ENCODE results near the gene ATP11C.
"Not testable (repeated sequence)": the region's sequence is repeated elsewhere in the genome, so short reads cannot be mapped to it uniquely, and the experiment has no call there.

The ATP11C gene

DNA sequence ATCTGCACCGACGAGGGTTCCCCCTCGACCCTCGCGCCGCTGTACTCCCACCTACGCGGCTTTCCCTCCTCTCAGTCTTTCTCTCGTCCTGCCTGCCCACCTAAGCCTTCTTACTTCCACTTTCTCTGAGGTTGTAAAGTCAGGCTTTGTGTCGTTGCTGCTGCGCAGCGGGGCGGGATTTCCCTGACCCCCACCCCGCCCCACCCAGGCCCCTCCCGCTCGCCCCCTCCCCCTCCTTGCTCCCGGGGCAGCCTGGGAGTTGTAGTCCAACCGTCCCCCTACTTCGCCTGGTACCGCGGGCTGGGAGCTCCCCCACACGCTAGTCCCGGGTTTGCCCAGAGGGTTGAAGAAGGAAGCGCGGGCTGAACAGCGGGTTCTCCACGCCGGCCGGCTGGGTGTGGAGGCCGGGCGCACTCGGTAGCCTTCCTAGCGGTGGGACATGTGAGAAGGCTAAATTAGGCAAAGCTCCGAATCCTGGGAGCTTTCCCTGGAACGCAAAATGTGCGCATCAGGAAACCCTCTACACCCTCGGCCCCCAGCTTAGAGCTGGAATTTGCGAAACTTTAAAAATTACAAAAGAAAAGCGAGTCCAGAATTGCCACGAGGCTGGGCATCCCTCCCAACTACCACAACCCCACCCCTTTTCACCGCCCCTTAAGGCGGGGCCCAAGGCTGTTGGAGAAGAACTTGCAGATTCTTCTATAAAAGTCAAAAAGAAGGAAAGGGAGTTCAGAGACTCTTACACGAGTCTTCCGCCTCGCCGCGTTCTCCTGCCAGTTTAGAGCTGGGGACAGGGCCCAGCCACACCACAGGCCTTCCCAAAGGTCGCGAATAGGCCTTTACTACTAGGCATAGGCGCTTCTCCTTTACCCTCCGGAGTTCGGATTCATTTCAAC lies at the start of gene ATP11C:
ATP11C (minus strand) TSS at position 153 of the 896 bp plus-strand sequence. CDS start 1,011 bp downstream, outside the sequence.
- peak; percentile 67 to 68 for DNase-seq (ENCODE audit: low read depth in 2 of 2, low spot score in 1 of 2)

DNA sequence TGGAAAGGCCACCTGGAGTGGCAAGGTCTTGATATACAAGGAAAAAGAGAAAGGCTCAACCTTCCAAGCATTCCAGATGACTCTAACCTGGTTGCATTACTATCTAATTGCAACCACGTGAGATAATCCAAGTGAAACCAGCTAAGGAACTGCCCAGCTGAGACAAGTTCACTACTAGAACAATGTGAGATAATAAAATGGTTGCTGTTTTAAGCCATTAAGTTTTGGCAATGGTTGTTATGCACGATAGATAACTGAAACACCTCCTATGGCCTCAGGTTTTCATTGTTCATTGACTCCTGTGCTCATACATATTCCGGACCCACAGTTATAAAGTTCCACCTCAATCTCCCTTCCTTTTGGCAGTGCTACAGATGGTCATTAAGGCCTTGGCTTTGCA lies 41.6 kb upstream of the ATP11C start:
- DNase-seq (ENCODE audit: low read depth in 2 of 2, low spot score in 1 of 2) = no peak

- DNase-seq (ENCODE audit: low read depth in 2 of 2, low spot score in 1 of 2) = no peak
Observed at GRCh38 chrX:139972629-139973624, 40.1 kb upstream of the ATP11C start.

DNA sequence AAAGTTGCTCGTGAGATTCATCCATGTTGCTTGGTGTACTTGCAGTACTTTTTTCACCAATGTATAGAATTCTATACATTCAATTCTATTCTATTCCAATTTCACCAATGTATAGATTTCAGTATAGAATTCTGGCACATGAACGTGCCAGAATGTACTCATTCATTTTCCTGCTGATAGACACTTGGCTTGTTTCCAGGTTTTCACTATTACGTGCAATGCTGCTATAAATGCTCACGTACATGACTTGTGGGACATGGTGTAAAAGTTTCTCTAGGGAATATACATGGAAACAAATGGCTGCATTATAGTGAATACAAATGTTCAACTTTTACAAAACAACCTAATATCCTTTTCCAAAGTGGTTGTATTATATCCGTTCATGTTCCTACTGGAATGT lies 39.3 kb upstream of the ATP11C start:
- DNase-seq (ENCODE audit: low read depth in 2 of 2, low spot score in 1 of 2) = no peak

DNA sequence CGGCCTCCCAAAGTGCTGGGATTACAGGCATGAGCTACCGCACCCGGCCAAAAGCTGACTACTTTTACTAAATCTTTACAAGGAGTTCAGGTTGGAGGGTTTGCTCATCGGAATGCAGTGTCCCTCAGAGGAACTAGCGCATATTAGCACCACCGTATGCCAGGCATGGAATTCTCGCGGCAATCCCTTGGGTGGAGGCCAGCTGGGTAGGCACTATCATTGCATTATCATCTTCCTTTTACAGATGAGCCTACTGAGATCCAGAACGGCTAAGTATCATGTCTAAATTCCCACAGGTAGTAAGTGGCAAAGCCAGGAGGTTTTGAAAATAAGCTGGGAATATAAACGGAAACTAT lies 38.5 kb upstream of the ATP11C start:
- DNase-seq (ENCODE audit: low read depth in 2 of 2, low spot score in 1 of 2) = no peak

GRCh38 chrX:139969286-139969685 lies 36.4 kb upstream of the ATP11C start:
- DNase-seq (ENCODE audit: low read depth in 2 of 2, low spot score in 1 of 2) = no peak

DNA sequence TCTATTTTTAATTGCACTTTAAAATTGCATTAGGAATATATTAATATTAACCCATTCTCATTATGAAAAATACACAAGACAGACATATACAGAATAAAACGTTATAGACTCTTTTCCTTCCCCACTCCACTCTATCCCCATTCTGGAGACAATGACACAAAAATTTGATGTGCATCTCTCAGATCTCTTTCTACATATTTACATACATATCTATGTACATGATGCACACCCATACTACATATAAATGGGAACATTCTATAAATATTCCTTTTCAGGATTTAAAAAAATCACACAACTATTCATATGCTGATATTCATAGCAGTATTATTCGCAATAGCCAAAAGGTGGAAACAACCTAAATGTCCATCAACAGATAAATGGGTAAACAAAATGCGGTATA lies 34.9 kb upstream of the ATP11C start:
- no peak for DNase-seq (ENCODE audit: low read depth in 2 of 2, low spot score in 1 of 2)

DNA sequence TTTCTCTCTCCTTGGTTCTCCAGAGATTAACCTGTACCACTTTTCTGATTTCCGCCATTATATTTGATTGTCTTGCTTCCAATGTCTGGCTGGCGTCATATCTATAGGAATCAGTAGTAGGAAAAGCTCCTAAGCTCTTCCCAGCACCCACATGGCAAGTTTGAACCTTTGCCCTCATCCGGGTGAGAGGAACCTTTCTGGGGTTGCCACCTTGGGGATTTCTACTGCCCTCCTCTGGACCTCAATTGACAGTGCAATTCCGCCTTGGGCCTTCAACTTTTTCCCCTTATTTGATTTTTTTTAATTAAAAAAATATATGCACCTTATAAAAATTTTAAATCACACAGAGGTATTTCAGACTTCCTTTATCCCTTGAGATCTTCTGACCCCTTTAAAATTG lies 34.4 kb upstream of the ATP11C start:
- no peak for DNase-seq (ENCODE audit: low read depth in 2 of 2, low spot score in 1 of 2)

DNA sequence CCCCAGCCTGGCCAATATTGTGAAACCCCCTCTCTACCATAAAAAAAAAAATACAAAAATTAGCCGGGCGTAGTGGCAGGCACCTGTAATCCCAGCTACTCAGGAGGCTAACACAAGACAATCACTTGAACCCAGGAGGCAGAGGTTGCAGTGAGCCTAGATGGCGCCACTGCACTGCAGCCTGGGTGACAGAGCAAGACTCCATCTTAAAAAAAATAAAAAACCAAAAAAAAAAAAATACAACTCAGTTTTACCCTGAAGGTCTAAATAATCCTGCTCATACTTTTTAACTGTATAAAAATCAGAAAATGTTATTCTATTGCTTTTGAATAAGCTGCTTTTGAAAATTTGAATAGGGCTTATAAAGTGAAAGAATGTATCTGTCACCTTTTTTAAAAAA lies 33.3 kb upstream of the ATP11C start:
- not testable (repeated sequence) for DNase-seq (ENCODE audit: low read depth in 2 of 2, low spot score in 1 of 2)

- no peak for DNase-seq (ENCODE audit: low read depth in 2 of 2, low spot score in 1 of 2)
Observed at GRCh38 chrX:139965421-139965820, 32.6 kb upstream of the ATP11C start, which contains the start of gene CXorf66. Gene CXorf66, minus strand, starts transcription at chrX:139965521. Its CDS starts 25 bp downstream, at chrX:139965496.

DNA sequence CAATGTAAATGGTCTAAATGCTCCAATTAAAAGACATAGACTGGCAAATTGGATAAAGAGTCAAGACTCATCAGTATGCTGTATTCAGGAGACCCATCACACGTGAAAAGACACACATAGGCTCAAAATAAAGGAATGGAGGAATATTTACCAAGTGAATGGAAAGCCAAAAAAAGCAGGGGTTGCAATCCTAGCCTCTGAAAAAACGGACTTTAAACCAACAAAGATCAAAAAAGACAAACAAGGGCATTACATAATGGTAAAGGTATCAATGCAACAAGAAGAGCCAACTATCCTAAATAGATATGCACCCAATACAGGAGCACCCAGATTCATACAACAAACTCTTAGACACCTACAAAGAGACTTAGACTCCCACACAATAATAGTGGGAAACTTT lies 28.2 kb upstream of the ATP11C start:
- DNase-seq (ENCODE audit: low read depth in 2 of 2, low spot score in 1 of 2) = not testable (repeated sequence)

DNA sequence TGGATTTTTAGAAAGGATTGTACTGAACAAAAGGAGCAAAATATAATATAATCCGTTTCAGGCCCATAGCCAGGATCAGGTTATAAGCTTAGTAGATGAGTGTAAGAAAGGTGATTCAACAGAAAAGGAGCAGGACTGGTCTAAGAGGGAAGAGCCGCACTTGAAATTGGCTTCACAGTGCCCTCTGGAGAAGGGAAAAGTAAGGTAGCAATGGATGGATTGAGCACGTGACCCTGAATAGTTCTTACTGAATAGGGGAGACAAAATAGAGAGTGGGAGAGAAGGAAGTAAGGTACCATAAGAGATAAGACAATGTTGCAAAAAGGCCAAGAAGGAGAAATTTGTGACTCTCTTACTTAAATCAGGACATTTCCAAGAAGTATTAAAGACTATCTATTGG lies 16.9 kb upstream of the ATP11C start:
- DNase-seq (ENCODE audit: low read depth in 2 of 2, low spot score in 1 of 2) = no peak

DNA sequence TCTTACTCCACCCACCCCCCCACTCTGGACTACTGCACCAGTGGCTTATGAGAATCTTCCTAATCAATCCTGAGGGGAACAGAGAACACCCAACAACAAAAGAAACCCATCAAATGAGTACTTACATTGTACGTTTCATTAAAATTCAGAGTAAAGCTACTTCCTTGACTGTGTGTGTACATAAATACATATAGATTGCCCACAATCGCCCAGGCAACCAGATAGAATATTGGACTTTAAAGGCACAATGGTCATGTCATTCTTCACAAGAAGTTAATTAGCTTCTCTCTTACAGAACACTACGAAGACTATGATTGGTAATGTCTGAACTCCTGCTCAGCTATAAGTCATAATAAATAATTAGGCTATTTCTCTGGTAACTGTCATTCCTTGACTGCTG lies 12.2 kb upstream of the ATP11C start:
- no peak for DNase-seq (ENCODE audit: low read depth in 2 of 2, low spot score in 1 of 2)

- DNase-seq (ENCODE audit: low read depth in 2 of 2, low spot score in 1 of 2) = no peak
Observed at GRCh38 chrX:139936259-139936658, 3.4 kb upstream of the ATP11C start.

DNA sequence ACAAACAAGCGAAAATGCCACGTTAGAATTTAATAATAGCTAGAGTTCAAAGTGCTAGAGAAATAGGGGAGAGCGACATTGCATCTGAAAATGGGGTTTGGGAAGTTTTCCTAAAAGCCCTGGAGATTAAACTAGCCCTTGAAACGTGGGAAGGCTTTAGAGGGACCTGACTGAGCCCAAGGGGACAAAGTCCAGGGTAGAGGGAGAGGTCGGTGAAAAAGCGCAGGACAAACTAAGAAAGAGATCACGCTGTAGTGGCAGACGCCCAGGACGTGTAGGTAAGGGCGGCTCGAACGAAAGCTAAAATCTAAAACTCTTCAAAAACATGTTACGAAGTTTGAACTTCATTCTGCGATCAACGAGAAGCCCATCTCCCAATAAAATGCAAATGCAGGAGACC lies 1.1 kb upstream of the ATP11C start:
- no peak for DNase-seq (ENCODE audit: low read depth in 2 of 2, low spot score in 1 of 2)

GRCh38 chrX:139932073-139932900 lies 566 bp downstream of the ATP11C start:
- peak; percentile 1 to 27 for DNase-seq (ENCODE audit: low read depth in 2 of 2, low spot score in 1 of 2)

DNA sequence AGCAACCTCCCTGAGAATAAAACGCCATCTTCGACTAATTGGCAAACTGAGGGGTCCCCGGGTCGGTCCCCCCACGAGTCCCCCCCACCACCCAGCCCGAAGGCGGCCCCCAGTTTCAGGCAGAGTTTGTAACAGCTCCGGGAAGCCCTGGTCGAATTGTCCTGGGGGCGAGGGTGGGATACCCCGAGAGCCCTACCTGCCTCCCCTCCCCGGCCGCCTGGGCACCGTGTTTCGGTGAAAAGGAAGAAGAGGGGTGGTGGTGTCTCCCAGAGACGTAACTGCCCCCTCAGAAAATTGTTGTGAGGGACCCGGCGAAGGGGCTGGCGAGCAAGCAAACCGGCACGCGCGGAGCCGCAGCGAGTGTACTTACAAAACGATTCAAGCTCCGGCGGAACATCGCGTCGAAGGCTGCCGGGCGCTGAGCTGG lies 1.2 kb downstream of the ATP11C start:
- no peak for DNase-seq (ENCODE audit: low read depth in 2 of 2, low spot score in 1 of 2)

GRCh38 chrX:139930916-139931645 lies 1.8 kb downstream of the ATP11C start:
- DNase-seq (ENCODE audit: low read depth in 2 of 2, low spot score in 1 of 2) = no peak

GRCh38 chrX:139930401-139930800 lies 2.5 kb downstream of the ATP11C start:
- DNase-seq (ENCODE audit: low read depth in 2 of 2, low spot score in 1 of 2) = no peak

- DNase-seq (ENCODE audit: low read depth in 2 of 2, low spot score in 1 of 2) = no peak
Observed at GRCh38 chrX:139929876-139930275, 3.0 kb downstream of the ATP11C start.

Measured in stimulated activated CD8-positive, alpha-beta memory T cell treated with anti-CD3 and anti-CD28 coated beads, Interleukin-4, amount 100 ng/mL, for 4 hours (primary cell).